PC-9 (cell line): Measurements from ENCODE around the gene COL1A2.

Source experiments
- CTCF ChIP-seq: fragments of 200-600 bp; sonication (generic); conservative IDR thresholded peaks from 2 replicates; pipeline ENCODE4 v1.6.1; 2017; ENCODE audit warnings: mixed run types, antibody characterized with exemption, mild to moderate bottlenecking, moderate library complexity
- EZH2 ChIP-seq: fragments of 200-600 bp; sonication (generic); IDR thresholded peaks from 2 replicates; pipeline ENCODE4 v1.8.0; 2017; ENCODE audit warnings: antibody characterized with exemption, low read depth

GRCh38 chr7:94394437-94395140 is at the start of gene COL1A2:
- TF ChIP-seq CTCF, result no peak
- TF ChIP-seq EZH2, result no peak
